Hepatocyte (in vitro differentiated cells): Measurements from ENCODE around the gene TMEM108.

Experiments
- EZH2phosphoT487 ChIP-seq: fragments of 200-600 bp; sonication (generic); IDR thresholded peaks from one replicate; pipeline ENCODE4 v1.6.1; 2018; ENCODE audit warnings: antibody characterized with exemption, mild to moderate bottlenecking, low read depth, moderate library complexity; ENCODE audit not compliant: unreplicated experiment, severe bottlenecking
- TF ChIP-seq, protein P1 (sequence below): fragments of 200-600 bp; sonication (generic); IDR thresholded peaks from 2 replicates; pipeline ENCODE4 v1.5.1; 2016; ENCODE audit warnings: antibody characterized with exemption, mild to moderate bottlenecking; ENCODE audit not compliant: poor library complexity

GRCh38 chr3:133069556-133070286 is 31.5 kb downstream of the TMEM108 start:
- TF ChIP-seq, protein P1, sequence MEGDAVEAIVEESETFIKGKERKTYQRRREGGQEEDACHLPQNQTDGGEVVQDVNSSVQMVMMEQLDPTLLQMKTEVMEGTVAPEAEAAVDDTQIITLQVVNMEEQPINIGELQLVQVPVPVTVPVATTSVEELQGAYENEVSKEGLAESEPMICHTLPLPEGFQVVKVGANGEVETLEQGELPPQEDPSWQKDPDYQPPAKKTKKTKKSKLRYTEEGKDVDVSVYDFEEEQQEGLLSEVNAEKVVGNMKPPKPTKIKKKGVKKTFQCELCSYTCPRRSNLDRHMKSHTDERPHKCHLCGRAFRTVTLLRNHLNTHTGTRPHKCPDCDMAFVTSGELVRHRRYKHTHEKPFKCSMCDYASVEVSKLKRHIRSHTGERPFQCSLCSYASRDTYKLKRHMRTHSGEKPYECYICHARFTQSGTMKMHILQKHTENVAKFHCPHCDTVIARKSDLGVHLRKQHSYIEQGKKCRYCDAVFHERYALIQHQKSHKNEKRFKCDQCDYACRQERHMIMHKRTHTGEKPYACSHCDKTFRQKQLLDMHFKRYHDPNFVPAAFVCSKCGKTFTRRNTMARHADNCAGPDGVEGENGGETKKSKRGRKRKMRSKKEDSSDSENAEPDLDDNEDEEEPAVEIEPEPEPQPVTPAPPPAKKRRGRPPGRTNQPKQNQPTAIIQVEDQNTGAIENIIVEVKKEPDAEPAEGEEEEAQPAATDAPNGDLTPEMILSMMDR: no peak
- TF ChIP-seq EZH2phosphoT487: no peak
